Stromal cell of bone marrow (primary cell): ENCODE data around the gene ST6GAL1.
"Not testable (repeated sequence)": the region's sequence is repeated elsewhere in the genome, so short reads cannot be mapped to it uniquely, and the experiment has no call there.

Experiments
- DNase-seq: peaks from one replicate; pipeline ENCODE4 v3.0.0-alpha.2; 2012; ENCODE audit warnings: low read depth

The ST6GAL1 gene

DNA sequence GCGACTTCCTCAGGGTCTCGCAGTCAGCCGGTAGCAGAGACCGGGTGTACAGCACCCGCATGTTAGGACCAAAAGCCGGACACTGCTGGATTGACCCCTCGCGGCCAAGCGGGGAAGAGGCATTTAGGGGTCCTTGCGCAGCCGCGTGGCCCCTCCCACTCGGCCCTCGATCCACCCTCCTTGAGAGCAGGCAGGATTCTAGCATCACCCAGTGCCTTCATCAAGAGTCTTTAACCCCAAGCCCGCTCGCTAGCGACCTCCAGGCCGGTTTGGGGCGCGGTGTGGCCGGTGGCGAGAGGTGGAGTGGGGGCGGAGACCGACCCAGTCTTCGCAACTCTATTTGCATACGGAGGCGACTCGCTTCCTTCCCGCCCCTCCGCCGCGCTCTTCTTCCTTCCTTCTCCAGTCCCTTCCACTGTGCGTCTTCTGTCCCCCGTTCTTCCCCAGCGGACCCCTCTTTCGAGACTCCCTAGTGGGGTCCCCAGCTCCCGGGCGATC, at the start of gene ST6GAL1:
Gene ST6GAL1, plus strand, starts transcription at position 384 of the 498 bp plus-strand sequence. CDS start 112,178 bp downstream, outside the sequence.
- no peak for DNase-seq

GRCh38 chr3:186882150-186882524, 48.2 kb upstream of the ST6GAL1 start:
- DNase-seq = no peak

DNA sequence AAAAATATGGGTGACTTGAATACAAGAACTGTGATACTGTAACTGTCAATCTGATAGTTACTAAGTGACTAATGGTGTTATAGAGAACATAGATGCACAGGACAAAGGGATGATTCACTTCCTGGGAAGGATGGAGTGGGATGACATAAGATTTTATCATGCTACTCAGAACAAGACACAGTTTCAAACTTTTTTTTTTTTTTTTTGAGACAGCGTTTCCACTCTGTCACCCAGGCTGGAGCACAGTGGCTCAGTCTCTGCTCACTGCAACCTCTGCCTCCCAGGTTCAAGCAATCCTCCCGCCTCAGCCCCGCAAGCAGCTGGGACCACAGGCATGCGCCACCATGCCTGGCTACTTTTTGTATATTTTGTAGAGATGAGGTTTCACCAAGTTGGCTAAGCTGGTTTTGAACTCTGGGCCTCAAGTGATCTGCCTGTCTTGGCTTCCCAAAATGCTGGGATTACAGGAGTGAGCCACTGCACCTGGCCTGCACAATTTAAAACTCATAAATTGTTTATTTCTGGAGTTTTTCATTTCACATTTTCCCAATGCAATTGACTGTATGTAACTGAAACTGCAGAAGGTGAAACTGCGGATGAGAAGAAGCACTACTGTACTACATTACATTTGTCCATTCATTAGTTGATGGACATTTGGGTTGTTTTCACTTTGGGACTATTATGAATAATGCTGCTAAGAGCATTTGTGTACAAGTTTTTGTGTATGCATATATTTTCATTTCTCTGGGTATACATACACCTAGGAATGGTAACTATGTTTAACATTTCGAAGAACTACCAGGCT, 47.2 kb upstream of the ST6GAL1 start:
- peak; percentile 65 for DNase-seq

DNA sequence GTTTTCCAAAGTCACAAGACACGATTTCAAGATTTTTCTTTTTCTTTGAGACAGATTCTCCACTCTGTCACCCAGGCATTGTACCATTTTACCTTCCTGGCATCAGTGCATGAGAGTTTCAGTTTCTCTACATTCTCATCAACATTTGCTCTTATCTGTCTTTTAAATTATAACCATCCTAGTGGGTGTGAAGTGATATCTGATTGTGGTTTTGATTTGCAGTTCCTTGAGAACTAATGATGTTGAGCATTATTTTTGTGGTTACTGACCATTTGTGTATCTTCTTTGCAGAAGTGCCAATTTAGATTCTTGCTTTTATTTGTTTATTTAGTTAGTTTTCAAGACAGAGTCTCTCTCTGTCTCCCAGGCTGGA, 46.7 kb upstream of the ST6GAL1 start:
- no peak for DNase-seq

DNA sequence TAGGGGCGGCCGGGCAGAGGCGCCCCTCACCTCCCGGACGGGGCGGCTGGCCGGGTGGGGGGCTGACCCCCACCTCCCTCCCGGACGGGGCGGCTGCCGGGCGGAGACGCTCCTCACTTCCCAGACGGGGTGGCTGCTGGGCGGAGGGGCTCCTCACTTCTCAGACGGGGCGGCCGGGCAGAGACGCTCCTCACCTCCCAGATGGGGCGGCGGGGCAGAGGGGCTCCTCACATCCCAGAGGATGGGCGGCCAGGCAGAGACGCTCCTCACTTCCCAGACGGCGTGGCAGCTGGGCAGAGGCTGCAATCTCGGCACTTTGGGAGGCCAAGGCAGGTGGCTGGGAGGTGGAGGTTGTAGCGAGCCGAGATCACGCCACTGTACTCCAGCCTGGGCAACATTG, 45.5 kb upstream of the ST6GAL1 start:
- not testable (repeated sequence) for DNase-seq

DNA sequence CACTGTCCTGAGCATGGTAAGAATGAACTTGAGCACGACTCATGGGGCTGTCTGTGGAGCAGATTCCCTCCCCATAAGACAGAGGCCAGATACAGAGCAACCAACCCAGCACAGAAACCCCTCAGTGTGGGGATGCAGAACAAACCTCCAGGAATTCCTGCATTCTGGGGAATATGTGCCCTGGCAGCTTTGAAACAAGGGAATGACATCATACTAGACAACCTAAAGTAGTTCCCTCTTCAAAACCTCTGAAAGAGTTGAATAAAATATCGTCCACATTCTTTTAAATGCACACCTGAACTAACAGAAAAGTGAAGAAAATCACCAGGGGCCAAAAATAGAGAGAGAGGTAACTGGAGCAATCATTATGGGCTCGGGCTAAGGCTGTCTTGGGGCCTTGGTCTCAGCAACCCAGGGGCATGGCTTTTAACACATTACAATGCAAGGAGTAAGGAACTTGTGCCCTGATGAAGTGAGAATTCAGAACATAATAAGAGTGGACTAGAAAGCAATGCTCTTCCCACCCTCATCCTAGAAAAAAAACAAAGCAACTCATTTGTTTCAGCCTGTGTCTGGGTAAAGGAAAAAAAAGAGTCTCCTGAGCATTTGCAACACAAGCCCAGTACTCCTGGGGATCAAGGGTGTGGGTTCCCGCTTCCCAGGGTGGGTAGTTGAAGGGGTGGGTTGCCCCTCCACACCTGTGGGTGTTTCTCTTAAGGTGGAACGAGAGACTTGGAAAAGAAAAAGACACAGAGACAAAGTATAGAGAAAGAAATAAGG, 43.9 kb upstream of the ST6GAL1 start:
- DNase-seq = no peak

DNA sequence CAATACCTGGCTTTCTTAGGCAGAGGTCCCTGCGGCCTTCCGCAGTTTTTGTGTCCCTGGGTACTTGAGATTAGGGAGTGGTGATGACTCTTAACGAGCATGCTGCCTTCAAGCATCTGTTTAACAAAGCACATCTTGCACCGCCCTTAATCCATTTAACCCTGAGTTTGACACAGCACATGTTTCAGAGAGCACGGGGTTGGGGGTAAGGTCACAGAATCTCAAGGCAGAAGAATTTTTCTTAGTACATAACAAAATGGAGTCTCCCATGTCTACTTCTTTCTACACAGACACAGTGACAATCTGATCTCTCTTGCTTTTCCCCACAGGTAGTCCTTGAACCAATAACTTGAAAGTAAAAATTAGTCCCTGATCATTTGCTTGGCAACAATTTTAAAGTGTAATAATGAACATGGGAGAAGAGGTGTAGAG, 42.8 kb upstream of the ST6GAL1 start:
- not testable (repeated sequence) for DNase-seq

- no peak for DNase-seq
These were observed 41.8 kb upstream of the ST6GAL1 start for GRCh38 chr3:186888569-186888968.

GRCh38 chr3:186889698-186890097, 40.6 kb upstream of the ST6GAL1 start:
- DNase-seq = not testable (repeated sequence)

DNA sequence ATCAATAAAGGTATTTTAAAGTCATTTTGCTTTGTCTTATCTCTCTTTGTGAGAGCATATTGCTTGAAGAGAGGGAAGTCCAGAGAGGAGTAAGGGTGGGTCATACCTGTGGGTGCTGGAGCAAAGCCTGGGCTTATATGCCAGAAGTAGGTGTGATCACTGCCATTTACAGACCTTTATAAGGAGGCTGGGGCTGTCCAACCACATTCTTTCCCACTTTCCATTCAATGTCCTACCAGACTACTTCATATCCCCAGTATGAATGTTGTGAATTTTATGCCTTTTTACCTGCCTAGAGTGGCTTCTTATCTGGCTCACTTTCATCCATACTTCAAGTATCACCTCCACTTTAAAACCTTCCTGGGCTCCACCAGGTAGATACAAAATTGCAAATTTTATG, 39.4 kb upstream of the ST6GAL1 start:
- no peak for DNase-seq

DNA sequence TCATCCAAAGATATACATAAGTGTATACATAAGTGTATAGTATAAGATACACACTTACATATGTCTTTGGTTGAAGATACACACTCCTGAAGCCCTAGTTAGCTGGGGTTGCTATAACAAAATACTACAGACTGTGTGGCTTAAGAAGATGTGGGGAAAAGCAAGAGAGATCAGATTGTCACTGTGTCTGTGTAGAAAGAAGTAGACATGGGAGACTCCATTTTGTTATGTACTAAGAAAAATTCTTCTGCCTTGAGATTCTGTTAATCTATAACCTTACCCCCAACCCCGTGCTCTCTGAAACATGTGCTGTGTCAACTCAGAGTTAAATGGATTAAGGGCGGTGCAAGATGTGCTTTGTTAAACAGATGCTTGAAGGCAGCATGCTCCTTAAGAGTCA, 37.3 kb upstream of the ST6GAL1 start:
- not testable (repeated sequence) for DNase-seq

GRCh38 chr3:186895406-186895805, 34.9 kb upstream of the ST6GAL1 start:
- DNase-seq = no peak

- DNase-seq = no peak
These were observed 34.3 kb upstream of the ST6GAL1 start for GRCh38 chr3:186896006-186896405.

DNA sequence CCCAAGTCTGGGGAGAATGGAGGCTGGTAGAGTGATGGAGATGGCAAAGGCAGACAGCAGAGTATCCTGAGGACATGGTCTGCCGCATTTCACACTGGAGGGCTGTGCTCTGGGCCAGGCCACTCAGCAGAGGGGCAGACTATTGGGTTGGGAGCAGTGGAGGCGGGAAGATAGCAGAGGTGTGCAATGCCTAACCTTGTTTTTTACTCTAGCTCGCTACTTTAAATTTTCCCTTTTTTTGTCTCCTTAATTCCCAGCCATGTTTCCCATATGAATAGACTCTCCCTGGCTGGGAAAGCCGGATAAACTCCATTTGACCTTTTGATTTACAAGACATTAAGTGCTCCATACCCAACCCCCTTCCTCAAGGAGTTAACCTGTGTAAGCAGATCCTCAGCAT, 33.5 kb upstream of the ST6GAL1 start:
- DNase-seq = no peak

- DNase-seq = peak; percentile 18
These were observed 29.1 kb upstream of the ST6GAL1 start for GRCh38 chr3:186901135-186901734.

DNA sequence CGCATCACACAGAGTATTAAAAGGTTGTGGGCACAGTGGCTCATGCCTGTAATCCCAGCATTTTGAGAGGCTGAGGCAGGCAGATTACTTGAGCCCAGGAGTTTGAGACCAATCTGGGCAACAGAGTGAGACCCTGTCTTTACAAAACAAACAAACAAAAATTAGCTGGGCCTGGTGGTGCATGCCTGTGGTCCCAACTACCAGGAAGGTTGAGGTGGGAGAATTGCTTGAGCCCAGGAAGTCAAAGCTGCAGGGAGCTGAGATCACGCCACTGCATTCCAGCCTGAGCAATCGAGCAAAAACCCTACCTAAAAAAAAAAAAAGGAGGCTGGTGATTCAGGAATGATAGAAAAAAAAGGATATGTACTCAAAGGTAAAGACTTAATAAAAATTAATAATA, 28.2 kb upstream of the ST6GAL1 start:
- DNase-seq = no peak

GRCh38 chr3:186902713-186903112, 27.6 kb upstream of the ST6GAL1 start:
- DNase-seq = no peak

DNA sequence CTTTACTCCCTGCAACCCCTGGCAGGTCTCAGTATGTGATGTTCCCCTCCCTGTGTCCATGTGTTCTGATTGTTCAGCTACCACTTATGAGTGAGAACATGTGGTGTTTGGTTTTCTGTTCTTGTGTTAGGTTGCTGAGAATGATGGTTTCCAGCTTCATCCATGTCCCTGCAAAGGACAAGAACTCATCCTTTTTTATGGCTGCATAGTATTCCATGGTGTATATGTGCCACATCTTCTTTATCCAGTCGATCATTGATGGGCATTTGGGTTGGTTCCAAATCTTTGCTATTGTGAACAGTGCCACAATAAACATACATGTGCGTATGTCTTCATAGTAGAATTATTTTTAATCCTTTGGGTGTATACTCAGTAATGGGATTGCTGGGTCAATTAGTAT, 26.6 kb upstream of the ST6GAL1 start:
- not testable (repeated sequence) for DNase-seq

DNA sequence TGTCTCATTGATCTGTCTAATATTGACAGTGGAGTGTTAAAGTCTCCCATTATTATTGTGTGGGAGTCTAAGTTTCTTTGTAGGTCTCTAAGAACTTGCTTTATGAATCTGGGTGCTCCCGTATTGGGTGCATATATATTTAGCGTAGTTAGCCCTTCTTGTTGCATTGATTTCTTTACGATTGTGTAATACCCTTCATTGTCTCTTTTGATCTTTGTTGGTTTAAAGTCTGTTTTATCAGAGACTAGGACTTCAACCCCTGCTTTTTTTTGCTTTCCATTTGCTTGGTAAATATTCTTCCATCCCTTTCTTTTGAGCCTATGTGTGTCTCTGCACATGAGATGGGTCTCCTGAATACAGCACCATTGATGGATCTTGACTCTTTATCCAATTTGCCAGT, 23.3 kb upstream of the ST6GAL1 start:
- DNase-seq = not testable (repeated sequence)

- no peak for DNase-seq
These were observed 21.1 kb upstream of the ST6GAL1 start for GRCh38 chr3:186909078-186909853.

DNA sequence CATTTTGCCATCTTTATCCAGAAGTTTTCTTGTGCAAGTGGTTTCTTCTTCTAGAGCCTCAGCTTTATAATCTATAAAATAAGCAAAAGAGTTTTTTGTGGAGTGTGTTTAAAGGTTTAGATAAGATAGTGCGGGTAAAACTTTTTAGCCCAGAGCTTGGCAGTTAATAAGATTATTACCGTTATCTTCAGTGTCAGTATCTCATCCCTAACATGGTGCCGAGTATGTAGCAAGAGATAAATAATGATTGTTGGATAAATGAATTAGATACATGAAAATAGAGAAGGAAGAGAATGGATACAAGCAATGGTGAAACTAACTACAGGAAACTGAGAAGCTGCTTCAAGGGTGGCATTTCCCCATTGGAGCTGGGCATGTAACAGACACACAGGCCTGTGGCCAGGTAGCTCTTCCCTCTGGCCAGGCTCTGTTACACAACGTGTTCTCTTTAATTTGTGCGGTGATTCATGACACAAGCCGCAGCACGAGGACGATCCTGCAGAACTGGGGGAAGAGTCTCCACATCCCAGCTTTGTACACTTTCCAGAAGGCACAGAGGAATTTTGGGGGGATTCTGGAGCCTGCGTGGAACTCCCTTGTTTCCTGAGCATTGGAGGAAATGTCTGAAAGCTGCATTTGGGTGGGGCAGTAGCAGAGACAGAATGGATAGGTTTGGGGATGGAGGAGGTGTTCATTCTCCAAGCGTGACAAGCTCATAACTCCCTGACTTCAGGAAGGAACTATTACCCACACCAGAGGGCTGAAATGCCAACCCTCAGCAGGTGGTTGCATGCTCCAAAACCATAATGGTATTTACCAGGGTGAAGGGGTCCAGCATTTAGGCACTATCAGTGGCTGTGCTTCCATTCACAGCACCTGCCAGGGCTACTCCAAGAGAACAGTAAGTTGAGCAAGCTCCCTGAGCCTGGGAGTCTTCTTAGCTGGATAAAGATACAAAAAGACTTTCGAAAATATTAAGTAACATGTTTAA, 14.2 kb upstream of the ST6GAL1 start:
- DNase-seq = no peak
